ENCODE measurements around the gene BPIFB6. TPM values are rescaled to one million over a fixed set of nuclear protein-coding genes. Genes with fewer than 3 reads are reported as not detected.

The BPIFB6 gene
- polyA plus RNA-seq, 1 of the 3 experiments (the other 2 are of a cell fraction) = not detected

- Histone ChIP-seq H3K27ac (ENCODE audit: low read depth in 2 of 2, low read length in 1 of 2) (no peak overlapping the region), H2AFZ (ENCODE audit: low read depth) (no peak overlapping the region), H3K9me2 (no peaks in the 10 kb centered on the region), H3K27me3 (ENCODE audit: insufficient read depth) (peaks cover 44% of the 10 kb centered on the region), H3K4me1 (ENCODE audit: control insufficient read depth in 1 of 2, insufficient read depth in 2 of 2, low read depth in 1 of 2, low read length in 1 of 2) (no peaks in the 10 kb centered on the region), H3K79me2 (ENCODE audit: insufficient read depth) (no peaks in the 10 kb centered on the region), H3F3A (replicated peaks; ENCODE audit: insufficient read depth) (no peaks in the 10 kb centered on the region), H4K20me1 (ENCODE audit: insufficient read depth) (no peaks in the 10 kb centered on the region), H3K4me2 (no peak overlapping the region), H3K9ac (no peak overlapping the region), H3K4me3 (ENCODE audit: low read depth in 2 of 2, low read length in 1 of 2) (no peak overlapping the region), H3K36me3 (replicated peaks in 1 of 2; ENCODE audit: control insufficient read depth in 1 of 2, insufficient read depth in 2 of 2, low read length in 1 of 2) (no peaks in the 10 kb centered on the region), H3K9me3 (no peaks in the 10 kb centered on the region)
- no peak for TF ChIP-seq FOXJ3 (CRISPR knock-in tag; IDR thresholded peaks at IDR 0.05)
- TF ChIP-seq, protein P1, sequence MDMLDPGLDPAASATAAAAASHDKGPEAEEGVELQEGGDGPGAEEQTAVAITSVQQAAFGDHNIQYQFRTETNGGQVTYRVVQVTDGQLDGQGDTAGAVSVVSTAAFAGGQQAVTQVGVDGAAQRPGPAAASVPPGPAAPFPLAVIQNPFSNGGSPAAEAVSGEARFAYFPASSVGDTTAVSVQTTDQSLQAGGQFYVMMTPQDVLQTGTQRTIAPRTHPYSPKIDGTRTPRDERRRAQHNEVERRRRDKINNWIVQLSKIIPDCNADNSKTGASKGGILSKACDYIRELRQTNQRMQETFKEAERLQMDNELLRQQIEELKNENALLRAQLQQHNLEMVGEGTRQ (IDR thresholded peaks at IDR 0.05; ENCODE audit: borderline replicate concordance, low read depth, low read length) = no peak
- TF ChIP-seq SIN3A (IDR thresholded peaks at IDR 0.05; ENCODE audit: borderline replicate concordance, low read depth, low read length) = no peak
- no peak for TF ChIP-seq MXI1 (IDR thresholded peaks at IDR 0.05; ENCODE audit: low read depth, low read length)
- no peak for TF ChIP-seq ZBTB33 (IDR thresholded peaks at IDR 0.05; ENCODE audit: borderline replicate concordance, low read depth)
- no peak for TF ChIP-seq CHD2 (IDR thresholded peaks at IDR 0.05; ENCODE audit: low read length, partially characterized antibody)
- TF ChIP-seq NFIC (IDR thresholded peaks at IDR 0.05; ENCODE audit: borderline replicate concordance) = no peak
- TF ChIP-seq GABPA (IDR thresholded peaks at IDR 0.05; ENCODE audit: low read depth) = no peak
- no peak for TF ChIP-seq RFX5 (IDR thresholded peaks at IDR 0.05; ENCODE audit: low read length)
- no peak for TF ChIP-seq GATA2 (CRISPR knock-in tag; IDR thresholded peaks at IDR 0.05)
- no peak for TF ChIP-seq POLR2AphosphoS5 (IDR thresholded peaks at IDR 0.05; ENCODE audit: low read depth, low read length)
- TF ChIP-seq TAF1 (IDR thresholded peaks at IDR 0.05; ENCODE audit: borderline replicate concordance, low read depth, low read length) = no peak
- 10% methylated on average over 5 of the region's 5 CpGs for WGBS (ENCODE audit: low lambda C conversion rate)
- DNase-seq = no peak
- ChIA-PET CTCF (no interaction called here), POLR2A (no interaction called here)
Measured at GRCh38 chr20:33071198-33071597, 39.8 kb downstream of the BPIFB6 start.

- ChIA-PET POLR2A (no interaction called here), CTCF (no interaction called here)
- Histone ChIP-seq H3K9me3 (no peaks in the 10 kb centered on the region), H3K27me3 (ENCODE audit: insufficient read depth) (peaks cover 41% of the 10 kb centered on the region), H3K9me2 (no peaks in the 10 kb centered on the region), H3F3A (replicated peaks; ENCODE audit: insufficient read depth) (no peaks in the 10 kb centered on the region), H3K9ac (no peak overlapping the region), H3K79me2 (ENCODE audit: insufficient read depth) (no peaks in the 10 kb centered on the region), H3K36me3 (replicated peaks in 1 of 2; ENCODE audit: control insufficient read depth in 1 of 2, insufficient read depth in 2 of 2, low read length in 1 of 2) (no peaks in the 10 kb centered on the region), H3K4me3 (ENCODE audit: low read depth in 2 of 2, low read length in 1 of 2) (no peak overlapping the region), H4K20me1 (ENCODE audit: insufficient read depth) (no peaks in the 10 kb centered on the region), H3K4me1 (ENCODE audit: control insufficient read depth in 1 of 2, insufficient read depth in 2 of 2, low read depth in 1 of 2, low read length in 1 of 2) (no peaks in the 10 kb centered on the region), H3K27ac (ENCODE audit: low read depth in 2 of 2, low read length in 1 of 2) (no peak overlapping the region), H2AFZ (ENCODE audit: low read depth) (no peak overlapping the region), H3K4me2 (no peak overlapping the region)
- no peak for DNase-seq
- WGBS (ENCODE audit: low lambda C conversion rate) = 2% methylated on average over 4 of the region's 4 CpGs
- TF ChIP-seq YY1 (IDR thresholded peaks at IDR 0.05; ENCODE audit: low read depth) = no peak
Measured at GRCh38 chr20:33072362-33072761, 40.9 kb downstream of the BPIFB6 start.

Data from SK-N-SH (cell line).